Body of pancreas (tissue), 4 donors: ENCODE results near the gene PTH1R. TPM values are rescaled to one million over a fixed set of nuclear protein-coding genes. Genes with fewer than 3 reads are reported as not detected.

Experiments
- ATAC-seq: fragments of 150-250 bp; one replicate; pipeline ENCODE4 v1.9.1; 2016
- DNase-seq, 4 donors: peaks; one replicate each; pipeline ENCODE4 v3.0.0-alpha.2; 2019
- H3K27ac ChIP-seq, 4 donors: fragments of 200-600 bp; sonication (generic); 1 replicate in 3 of 4; 2 replicates in 1 of 4; pipeline versions ENCODE4 v1.5.1 to v1.6.1; 2016 to 2019; ENCODE audit warnings: mild to moderate bottlenecking in 1 of 4, mixed read lengths in 1 of 4, moderate library complexity in 1 of 4
- H3K27me3 ChIP-seq, 2 donors: fragments of 200-600 bp; sonication (generic); one replicate each; pipeline ENCODE4 v1.6.0; 2016; ENCODE audit warnings: mild to moderate bottlenecking in 1 of 2
- H3K36me3 ChIP-seq, 2 donors: fragments of 200-600 bp; sonication (generic); replicated peaks in 1 of 2; 2 replicates each; pipeline ENCODE4 v1.5.1; 2016; ENCODE audit warnings: low read depth in 2 of 2; ENCODE audit not compliant: insufficient read depth in 1 of 2
- H3K4me1 ChIP-seq: fragments of 200-600 bp; sonication (generic); one replicate; pipeline ENCODE4 v1.6.0; 2016
- H3K4me3 ChIP-seq, 2 donors: fragments of 200-600 bp; sonication (generic); 1 replicate in 1 of 2; 2 replicates in 1 of 2; pipeline ENCODE4 v1.5.1; 2016 to 2019
- H3K9me3 ChIP-seq, 3 donors: fragments of 200-600 bp; sonication (generic); 1 replicate in 2 of 3; 2 replicates in 1 of 3; pipeline ENCODE4 v1.5.1; 2016
- CTCF ChIP-seq, 7 experiments: fragments of 450-650 bp in 4 of 7; fragments of 200-600 bp in 3 of 7; sonication (generic) in 3 of 7; IDR thresholded peaks; one replicate each; pipeline ENCODE4 v1.5.1; 2016 to 2019; ENCODE audit warnings: antibody characterized with exemption in 7 of 7
- POLR2A ChIP-seq, 3 donors: fragments of 450-650 bp; IDR thresholded peaks; one replicate each; pipeline ENCODE4 v1.6.1; 2016; ENCODE audit warnings: antibody characterized with exemption in 3 of 3, mild to moderate bottlenecking in 2 of 3
- WGBS, 2 donors: methylation state at CpG; one replicate each; pipeline ENCODE4 v1.1.5; 2017; 5-methylcytosine and 5-hydroxymethylcytosine counted together
- intact Hi-C: fragments of 100-400 bp; cut with DNase I; formaldehyde crosslinking; loops from one replicate; pipeline ENCODE4 v1.15.1; 2023
- total RNA-seq, 2 donors: library from RNA; depleted of rRNA; stranded (reverse); fragments of >200 nt; gene quantifications; one replicate each; pipeline ENCODE4 v1.1.0, GENCODE V29; 2016

PTH1R gene
- total RNA-seq, 2 donors from 2014 or later: 1.8 to 8.2 TPM

DNA sequence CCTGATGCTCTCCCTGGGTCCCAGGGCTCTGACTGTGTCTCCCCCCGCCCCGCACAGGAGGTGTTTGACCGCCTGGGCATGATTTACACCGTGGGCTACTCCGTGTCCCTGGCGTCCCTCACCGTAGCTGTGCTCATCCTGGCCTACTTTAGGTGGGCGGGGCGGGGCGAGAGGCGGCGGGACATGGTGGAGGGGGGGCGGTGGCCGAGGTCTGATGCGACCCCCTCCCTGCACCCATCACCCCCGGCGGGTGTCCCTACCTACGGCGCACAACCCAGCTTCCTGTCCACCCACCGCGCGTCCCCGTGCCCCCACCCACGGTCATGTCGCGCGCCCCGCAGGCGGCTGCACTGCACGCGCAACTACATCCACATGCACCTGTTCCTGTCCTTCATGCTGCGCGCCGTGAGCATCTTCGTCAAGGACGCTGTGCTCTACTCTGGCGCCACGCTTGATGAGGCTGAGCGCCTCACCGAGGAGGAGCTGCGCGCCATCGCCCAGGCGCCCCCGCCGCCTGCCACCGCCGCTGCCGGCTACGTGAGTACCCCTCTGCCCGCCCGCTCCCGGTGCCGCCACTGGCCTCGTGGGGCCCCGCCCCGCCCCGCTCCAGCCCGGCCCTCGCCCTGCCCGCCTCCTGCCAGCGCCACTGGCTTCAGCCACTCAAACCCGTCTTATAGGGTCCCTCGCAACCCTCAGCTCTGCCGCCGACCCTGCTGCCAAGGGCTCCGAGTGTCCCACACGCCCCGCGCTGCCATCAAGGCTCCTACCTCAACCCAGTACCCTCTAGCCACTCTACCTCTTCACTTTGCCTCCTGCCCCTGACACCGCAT is 21.0 kb downstream of the PTH1R start:
- H3K4me3 ChIP-seq: no peak overlapping the region
- intact Hi-C loops: no loop called here
- no peak for DNase-seq

GRCh38 chr3:46899151-46900006 is 21.9 kb downstream of the PTH1R start:
- DNase-seq: no peak
- Histone ChIP-seq H3K27me3 (peaks cover 0 to 5% of the 10 kb centered on the region in 2 donors), H3K9me3 (no peaks in the 10 kb centered on the region), H3K36me3 (no peaks in the 10 kb centered on the region), H3K4me1 (peaks cover 7% of the 10 kb centered on the region), H3K27ac (no peak overlapping the region), H3K4me3 (no peak overlapping the region)
- TF ChIP-seq CTCF (IDR thresholded peaks at IDR 0.05): no peak
- TF ChIP-seq POLR2A (IDR thresholded peaks at IDR 0.05): no peak
- intact Hi-C loops: loop anchor here (5.0 kb wide), 1 partner anchor 192 kb away; no protein-coding TSS in a partner anchor
- ATAC-seq: no peak
- 84 to 85% methylated on average over 13 to 22 of the region's 22 CpGs for WGBS, 2 donors

More for the DNA sequence above, 21.0 kb downstream of the PTH1R start:
- no peaks in the 10 kb centered on the region for H3K9me3 ChIP-seq
- TF ChIP-seq CTCF (IDR thresholded peaks at IDR 0.05): no peak
- TF ChIP-seq POLR2A (IDR thresholded peaks at IDR 0.05): no peak
- 12 to 37% methylated on average over 19 to 67 of the region's 71 CpGs for WGBS, 2 donors
- peaks cover 0 to 5% of the 10 kb centered on the region in 2 donors for H3K27me3 ChIP-seq
- no peak overlapping the region for H3K27ac ChIP-seq
- H3K4me1 ChIP-seq: peaks cover 7% of the 10 kb centered on the region
- H3K36me3 ChIP-seq: no peaks in the 10 kb centered on the region
- no peak for ATAC-seq

- intact Hi-C loops: loop anchor here (5.0 kb wide), 1 partner anchor 193 kb away; no protein-coding TSS in a partner anchor
- Histone ChIP-seq H3K27me3 (peaks cover 0 to 5% of the 10 kb centered on the region in 2 donors), H3K27ac (no peak overlapping the region), H3K4me3 (no peak overlapping the region), H3K9me3 (no peaks in the 10 kb centered on the region), H3K36me3 (no peaks in the 10 kb centered on the region), H3K4me1 (peaks cover 7% of the 10 kb centered on the region)
- ATAC-seq: no peak
- TF ChIP-seq CTCF (IDR thresholded peaks at IDR 0.05) (no peak), POLR2A (IDR thresholded peaks at IDR 0.05) (no peak)
- WGBS, 2 donors: 91% methylated on average over 5 of the region's 5 CpGs; no CpG with 5 or more reads in 1 of the 2 donors
- no peak for DNase-seq
These were observed 22.4 kb downstream of the PTH1R start for GRCh38 chr3:46900007-46900292.

DNA sequence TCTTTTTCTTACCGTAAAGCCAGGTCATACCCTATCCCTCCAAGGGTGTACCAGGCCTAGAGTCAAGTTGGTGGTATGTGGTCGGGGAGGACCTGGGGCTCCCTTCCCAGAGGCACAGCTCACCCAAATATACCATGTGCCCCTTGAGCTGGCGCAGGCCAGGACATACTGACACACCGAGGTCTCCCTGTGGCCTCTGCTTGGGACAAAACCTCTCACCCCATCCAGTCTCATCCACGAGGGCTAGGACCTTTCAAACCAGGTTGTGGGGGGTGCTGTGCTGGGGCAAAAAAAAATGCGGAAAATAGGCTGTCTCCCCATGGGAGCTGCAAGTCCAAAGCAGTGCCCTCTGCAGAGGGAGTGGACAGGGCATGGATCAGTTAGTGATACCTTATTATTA is 22.8 kb downstream of the PTH1R start:
- peaks cover 0 to 5% of the 10 kb centered on the region in 2 donors for H3K27me3 ChIP-seq
- 86 to 100% methylated on average over 2 to 6 of the region's 6 CpGs for WGBS, 2 donors
- H3K36me3 ChIP-seq: no peaks in the 10 kb centered on the region
- TF ChIP-seq CTCF (IDR thresholded peaks at IDR 0.05): no peak
- TF ChIP-seq POLR2A (IDR thresholded peaks at IDR 0.05): no peak
- H3K9me3 ChIP-seq: no peaks in the 10 kb centered on the region
- H3K4me3 ChIP-seq: no peak overlapping the region
- H3K27ac ChIP-seq: no peak overlapping the region
- peaks cover 7% of the 10 kb centered on the region for H3K4me1 ChIP-seq
- no peak for DNase-seq
- no peak for ATAC-seq
- intact Hi-C loops: loop anchor here (5.0 kb wide), 1 partner anchor 193 kb away; no protein-coding TSS in a partner anchor
